Nephron progenitor cell (in vitro differentiated cells): ENCODE data around the gene SAP30L.

Source experiments
- DNase-seq: peaks from one replicate; pipeline ENCODE4 v3.0.0; 2021
- H3K27ac Mint-ChIP-seq: 2 replicates; pipeline ENCODE4 v1.8.0; 2021; ENCODE audit warnings: mild to moderate bottlenecking, moderate library complexity, mixed read lengths
- H3K27me3 Mint-ChIP-seq: 2 replicates; pipeline ENCODE4 v1.8.0; 2021; ENCODE audit warnings: mild to moderate bottlenecking, low read depth, mixed read lengths; ENCODE audit not compliant: poor library complexity
- H3K36me3 Mint-ChIP-seq: 2 replicates; pipeline ENCODE4 v1.8.0; 2021; ENCODE audit warnings: low read depth, mixed read lengths
- H3K4me1 Mint-ChIP-seq: 2 replicates; pipeline ENCODE4 v1.8.0; 2021; ENCODE audit warnings: mixed read lengths
- H3K4me3 Mint-ChIP-seq: 2 replicates; pipeline ENCODE4 v1.8.0; 2021; ENCODE audit warnings: mild to moderate bottlenecking, moderate library complexity, mixed read lengths
- H3K9me3 Mint-ChIP-seq: 2 replicates; pipeline ENCODE4 v1.8.0; 2021; ENCODE audit warnings: mild to moderate bottlenecking, moderate library complexity, mixed read lengths
- TF ChIP-seq, protein P1 (sequence below): fragments of 200-600 bp; sonication (generic); IDR thresholded peaks from 2 replicates; pipeline ENCODE4 v1.5.0; 2021; ENCODE audit warnings: antibody characterized with exemption

SAP30L gene

DNA sequence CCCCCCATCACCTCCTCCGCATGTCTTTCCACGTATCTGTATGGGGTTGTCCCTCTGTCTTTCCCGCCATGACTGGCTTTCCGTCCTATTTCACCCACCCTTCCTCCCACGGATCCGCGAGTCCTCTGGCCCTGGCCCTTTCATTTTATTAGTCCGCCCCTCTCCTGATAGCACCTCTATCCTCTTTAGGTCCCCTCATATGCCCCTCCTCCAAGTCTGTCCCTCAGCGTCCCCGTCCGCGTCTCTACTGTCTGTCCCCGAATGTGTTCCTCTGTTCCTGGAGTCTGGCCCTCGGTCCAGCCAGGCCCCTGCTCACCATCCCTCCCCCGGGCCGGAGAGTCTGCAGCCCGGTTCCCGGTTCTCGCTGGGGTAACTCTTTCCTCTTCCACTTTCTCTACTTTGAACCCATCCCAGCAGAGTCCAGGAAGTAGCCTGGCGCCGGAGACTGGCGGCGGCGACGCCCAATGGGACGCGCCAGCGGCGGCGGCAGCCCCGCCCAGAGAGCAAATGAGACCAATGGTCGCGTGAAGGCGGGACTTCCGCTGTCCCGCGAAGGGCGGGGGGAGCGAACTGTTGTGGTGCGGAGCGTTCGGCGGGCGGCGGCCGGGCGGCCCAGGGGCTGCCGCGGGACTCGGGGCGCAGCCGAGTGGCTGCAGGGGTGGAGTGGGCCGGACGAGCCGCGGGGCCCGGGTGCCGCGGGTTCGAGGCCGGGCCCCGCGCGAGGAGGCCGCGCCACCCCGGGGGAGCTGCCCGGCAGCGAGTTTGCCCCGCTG, at the start of gene SAP30L:
SAP30L (plus strand) TSS at position 576 of the 773 bp plus-strand sequence. CDS start 608 bp downstream, outside the sequence.
- TF ChIP-seq, protein P1, sequence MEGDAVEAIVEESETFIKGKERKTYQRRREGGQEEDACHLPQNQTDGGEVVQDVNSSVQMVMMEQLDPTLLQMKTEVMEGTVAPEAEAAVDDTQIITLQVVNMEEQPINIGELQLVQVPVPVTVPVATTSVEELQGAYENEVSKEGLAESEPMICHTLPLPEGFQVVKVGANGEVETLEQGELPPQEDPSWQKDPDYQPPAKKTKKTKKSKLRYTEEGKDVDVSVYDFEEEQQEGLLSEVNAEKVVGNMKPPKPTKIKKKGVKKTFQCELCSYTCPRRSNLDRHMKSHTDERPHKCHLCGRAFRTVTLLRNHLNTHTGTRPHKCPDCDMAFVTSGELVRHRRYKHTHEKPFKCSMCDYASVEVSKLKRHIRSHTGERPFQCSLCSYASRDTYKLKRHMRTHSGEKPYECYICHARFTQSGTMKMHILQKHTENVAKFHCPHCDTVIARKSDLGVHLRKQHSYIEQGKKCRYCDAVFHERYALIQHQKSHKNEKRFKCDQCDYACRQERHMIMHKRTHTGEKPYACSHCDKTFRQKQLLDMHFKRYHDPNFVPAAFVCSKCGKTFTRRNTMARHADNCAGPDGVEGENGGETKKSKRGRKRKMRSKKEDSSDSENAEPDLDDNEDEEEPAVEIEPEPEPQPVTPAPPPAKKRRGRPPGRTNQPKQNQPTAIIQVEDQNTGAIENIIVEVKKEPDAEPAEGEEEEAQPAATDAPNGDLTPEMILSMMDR, result no peak
- DNase-seq, result peak; percentile 97
- Mint-ChIP-seq H3K36me3 (peaks cover 25% of the 10 kb centered on the region), H3K4me3 (peak within 1 kb of the TSS; percentile 98), H3K27me3 (no peaks in the 10 kb centered on the region), H3K4me1 (peaks cover 40% of the 10 kb centered on the region), H3K9me3 (no peaks in the 10 kb centered on the region), H3K27ac (peak within 1 kb of the TSS; percentile 20)

- no peak overlapping the region for H3K27ac Mint-ChIP-seq
- H3K27me3 Mint-ChIP-seq, result peaks cover 3% of the 10 kb centered on the region
- DNase-seq, result no peak
- TF ChIP-seq, protein P1, result no peak
- H3K4me1 Mint-ChIP-seq, result no peaks in the 10 kb centered on the region
- peaks cover 46% of the 10 kb centered on the region for H3K36me3 Mint-ChIP-seq
- no peak overlapping the region for H3K4me3 Mint-ChIP-seq
- H3K9me3 Mint-ChIP-seq, result no peaks in the 10 kb centered on the region
Measured at GRCh38 chr5:154396128-154396527, 49.7 kb upstream of the SAP30L start.

DNA sequence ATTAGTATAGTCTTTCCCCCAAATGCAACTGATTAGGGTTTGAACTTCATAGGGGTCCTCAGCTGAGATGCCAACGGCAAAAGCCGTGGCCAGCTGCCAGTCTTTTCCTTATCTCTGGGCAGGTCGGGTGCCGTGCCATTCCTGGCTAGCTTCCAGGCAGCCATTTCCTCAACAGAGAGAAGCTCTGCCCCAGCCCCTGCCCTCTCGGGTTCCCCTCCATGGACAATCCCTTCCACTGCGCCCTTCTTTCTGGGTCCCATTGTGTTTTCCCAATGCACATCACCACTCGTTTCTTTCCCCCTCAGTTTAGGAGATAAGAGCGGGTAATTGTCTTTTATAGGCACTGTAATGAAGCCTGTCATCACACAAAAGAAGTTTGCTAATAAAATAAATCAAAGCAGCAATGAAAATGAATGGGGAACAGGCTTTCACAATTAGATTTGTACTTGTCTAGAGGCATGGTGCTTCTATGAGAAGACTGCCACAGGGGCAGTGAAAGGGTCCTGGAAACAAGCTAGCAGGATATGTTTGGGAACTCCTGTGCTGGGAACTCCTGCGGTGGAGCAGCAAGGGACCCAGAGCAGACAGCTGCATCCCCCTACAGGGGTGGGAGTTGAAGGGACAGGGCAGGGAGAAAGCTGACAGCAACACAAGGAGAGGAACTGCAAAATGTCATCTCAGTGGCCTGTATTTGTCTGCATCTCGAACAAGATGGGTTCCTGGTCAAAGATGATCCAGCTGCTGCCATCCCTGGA, 48.0 kb upstream of the SAP30L start:
- Mint-ChIP-seq H3K27me3 (peaks cover 3% of the 10 kb centered on the region), H3K4me3 (no peak overlapping the region), H3K27ac (no peak overlapping the region), H3K4me1 (no peaks in the 10 kb centered on the region), H3K36me3 (peaks cover 29% of the 10 kb centered on the region), H3K9me3 (no peaks in the 10 kb centered on the region)
- no peak for DNase-seq
- TF ChIP-seq, protein P1, result no peak

DNA sequence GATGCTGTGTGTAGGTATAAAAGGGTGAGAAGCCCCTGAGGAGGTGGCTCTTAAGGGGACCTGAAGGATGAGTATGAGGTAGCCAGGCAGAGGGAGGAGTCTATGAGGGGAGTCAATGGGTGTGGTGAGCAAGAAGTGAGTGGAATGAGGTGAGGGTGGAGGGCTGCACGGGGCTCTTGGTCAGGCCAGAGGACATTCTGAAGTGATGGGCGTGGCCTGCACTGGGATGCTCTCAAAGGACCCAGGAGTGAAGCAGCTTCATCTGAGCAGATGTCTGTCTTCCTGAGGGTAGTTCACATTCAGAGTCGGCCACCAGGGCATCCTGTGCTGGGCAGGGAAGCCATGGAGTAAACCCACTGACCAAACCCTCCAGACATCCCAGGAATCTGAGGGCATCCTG, 45.1 kb upstream of the SAP30L start:
- Mint-ChIP-seq H3K4me1 (peaks cover 18% of the 10 kb centered on the region), H3K4me3 (no peak overlapping the region), H3K27me3 (peaks cover 7% of the 10 kb centered on the region), H3K36me3 (peaks cover 9% of the 10 kb centered on the region), H3K9me3 (no peaks in the 10 kb centered on the region), H3K27ac (no peak overlapping the region)
- DNase-seq, result no peak
- TF ChIP-seq, protein P1, result no peak

GRCh38 chr5:154401355-154401754, 44.4 kb upstream of the SAP30L start:
- H3K4me1 Mint-ChIP-seq, result peaks cover 19% of the 10 kb centered on the region
- no peak for DNase-seq

More at GRCh38 chr5:154401355-154401754, 44.4 kb upstream of the SAP30L start:
- H3K27me3 Mint-ChIP-seq, result peaks cover 7% of the 10 kb centered on the region
- TF ChIP-seq, protein P1, result no peak
- H3K9me3 Mint-ChIP-seq, result no peaks in the 10 kb centered on the region
- peaks cover 2% of the 10 kb centered on the region for H3K36me3 Mint-ChIP-seq
- H3K27ac Mint-ChIP-seq, result no peak overlapping the region
- H3K4me3 Mint-ChIP-seq, result no peak overlapping the region
